Uterus (tissue), 4 donors: ENCODE data around the gene MCTP1. TPM values are rescaled to one million over a fixed set of nuclear protein-coding genes. Genes with fewer than 3 reads are reported as not detected.

Experiments used
- DNase-seq, 2 donors: peaks; one replicate each; pipeline ENCODE4 v3.0.0-alpha.2; 2019 to 2020
- H3K27ac ChIP-seq, 2 donors: fragments of 200-600 bp; sonication (generic); 1 replicate in 1 of 2; 2 replicates in 1 of 2; pipeline ENCODE4 v1.5.1; 2016 to 2018
- H3K27me3 ChIP-seq, 2 donors: fragments of 200-600 bp; sonication (generic); one replicate each; pipeline ENCODE4 v1.5.1; 2018 to 2019; ENCODE audit warnings: control low read depth in 1 of 2
- H3K36me3 ChIP-seq, 2 donors: fragments of 200-600 bp; sonication (generic); one replicate each; pipeline ENCODE4 v1.5.1; 2019; ENCODE audit warnings: control low read depth in 1 of 2
- H3K4me1 ChIP-seq, 2 donors: fragments of 200-600 bp; sonication (generic); one replicate each; pipeline ENCODE4 v1.5.1; 2018 to 2019; ENCODE audit warnings: control low read depth in 1 of 2
- H3K4me3 ChIP-seq, 2 donors: fragments of 200-600 bp; sonication (generic); 1 replicate in 1 of 2; 2 replicates in 1 of 2; pipeline ENCODE4 v1.5.1; 2018 to 2019; ENCODE audit warnings: mild to moderate bottlenecking in 1 of 2
- H3K9me3 ChIP-seq, 2 donors: fragments of 200-600 bp; sonication (generic); one replicate each; pipeline ENCODE4 v1.5.1; 2019; ENCODE audit warnings: control low read depth in 1 of 2
- CTCF ChIP-seq, 4 experiments: fragments of 200-600 bp in 2 of 4; fragments of 450-650 bp in 2 of 4; sonication (generic) in 2 of 4; IDR thresholded peaks; one replicate each; pipeline ENCODE4 v1.5.1; 2016 to 2019; ENCODE audit warnings: antibody characterized with exemption in 4 of 4, mild to moderate bottlenecking in 2 of 4, moderate library complexity in 1 of 4
- POLR2A ChIP-seq, 2 donors: fragments of 450-650 bp; IDR thresholded peaks; one replicate each; pipeline ENCODE4 v1.6.1; 2016; ENCODE audit warnings: antibody characterized with exemption in 2 of 2, mild to moderate bottlenecking in 1 of 2, moderate library complexity in 1 of 2
- intact Hi-C: fragments of 100-400 bp; cut with DNase I; formaldehyde crosslinking; loops from one replicate; pipeline ENCODE4 v1.15.1; 2023; ENCODE audit warnings: low total_unique reads
- total RNA-seq, 4 donors: library from RNA; depleted of rRNA in 3 of 4; stranded (reverse); fragments of >200 nt in 3 of 4; gene quantifications; one replicate each; pipeline versions ENCODE4 v1.1.0 to v1.2.4, GENCODE V29; 2014 to 2023
- donor health status: DM: yes; HTN: yes; CAD: no.

Gene MCTP1
- total RNA-seq, 4 donors from 2014 or later, result 25.3 to 114 (median 27.6) TPM

GRCh38 chr5:94689908-94690307, 595.0 kb downstream of the MCTP1 start:
- no peaks in the 10 kb centered on the region for H3K27me3 ChIP-seq
- DNase-seq, result no peak
- no peaks in the 10 kb centered on the region for H3K36me3 ChIP-seq
- no peak overlapping the region for H3K4me3 ChIP-seq
- H3K4me1 ChIP-seq, result peaks cover 0 to 4% of the 10 kb centered on the region in 2 donors
- intact Hi-C loops, result no loop called here
- TF ChIP-seq CTCF (IDR thresholded peaks at IDR 0.05) (no peak), POLR2A (IDR thresholded peaks at IDR 0.05) (no peak)
- no peaks in the 10 kb centered on the region for H3K9me3 ChIP-seq
- no peak overlapping the region for H3K27ac ChIP-seq

GRCh38 chr5:94682814-94683520, 601.9 kb downstream of the MCTP1 start:
- Histone ChIP-seq H3K4me1 (no peaks in the 10 kb centered on the region), H3K27me3 (no peaks in the 10 kb centered on the region), H3K27ac (no peak overlapping the region), H3K4me3 (no peak overlapping the region), H3K9me3 (no peaks in the 10 kb centered on the region), H3K36me3 (no peaks in the 10 kb centered on the region)
- no peak for DNase-seq
- TF ChIP-seq CTCF (IDR thresholded peaks at IDR 0.05) (no peak), POLR2A (IDR thresholded peaks at IDR 0.05) (no peak)
- intact Hi-C loops, result no loop called here

GRCh38 chr5:94675965-94676618, 608.8 kb downstream of the MCTP1 start:
- H3K36me3 ChIP-seq, result no peaks in the 10 kb centered on the region
- no peak overlapping the region for H3K4me3 ChIP-seq
- H3K9me3 ChIP-seq, result no peaks in the 10 kb centered on the region
- no peak for DNase-seq
- intact Hi-C loops, result no loop called here
- no peak overlapping the region for H3K27ac ChIP-seq
- TF ChIP-seq POLR2A (IDR thresholded peaks at IDR 0.05), result no peak
- no peaks in the 10 kb centered on the region for H3K27me3 ChIP-seq
- H3K4me1 ChIP-seq, result no peaks in the 10 kb centered on the region

- no peaks in the 10 kb centered on the region for H3K36me3 ChIP-seq
- H3K27me3 ChIP-seq, result no peaks in the 10 kb centered on the region
- no peak for TF ChIP-seq CTCF (IDR thresholded peaks at IDR 0.05)
- no peak for TF ChIP-seq POLR2A (IDR thresholded peaks at IDR 0.05)
- H3K4me1 ChIP-seq, result no peaks in the 10 kb centered on the region
- no peaks in the 10 kb centered on the region for H3K9me3 ChIP-seq
- no peak for DNase-seq
- intact Hi-C loops, result no loop called here
- no peak overlapping the region for H3K27ac ChIP-seq
- H3K4me3 ChIP-seq, result no peak overlapping the region
These were observed 610.2 kb downstream of the MCTP1 start for GRCh38 chr5:94674490-94675382.

GRCh38 chr5:94672746-94673145, 612.1 kb downstream of the MCTP1 start:
- Histone ChIP-seq H3K4me1 (no peaks in the 10 kb centered on the region), H3K4me3 (no peak overlapping the region), H3K27me3 (no peaks in the 10 kb centered on the region), H3K27ac (no peak overlapping the region), H3K36me3 (no peaks in the 10 kb centered on the region), H3K9me3 (no peaks in the 10 kb centered on the region)
- TF ChIP-seq CTCF (IDR thresholded peaks at IDR 0.05) (no peak), POLR2A (IDR thresholded peaks at IDR 0.05) (no peak)
- intact Hi-C loops, result no loop called here
- no peak for DNase-seq
